GM19193 (cell line): ENCODE results near the gene CDHR2.

ENCODE experiments used
- POLR2A ChIP-seq: IDR thresholded peaks from 4 replicates; pipeline ENCODE4 v1.6.1; 2011; ENCODE audit not compliant: insufficient read depth, insufficient read length; ENCODE audit errors: extremely low read depth

CDHR2 gene

GRCh38 chr5:176548967-176549444, at the start of gene CDHR2:
Gene CDHR2 (plus strand): TSS chr5:176549342. CDS start chr5:176565353, 16,011 bp downstream.
- no peak for TF ChIP-seq POLR2A

- no peak for TF ChIP-seq POLR2A
Observed at GRCh38 chr5:176500511-176500910, 48.6 kb upstream of the CDHR2 start.

GRCh38 chr5:176501333-176501732, 47.8 kb upstream of the CDHR2 start:
- TF ChIP-seq POLR2A: no peak

- no peak for TF ChIP-seq POLR2A
Observed at GRCh38 chr5:176503496-176503895, 45.6 kb upstream of the CDHR2 start.

DNA sequence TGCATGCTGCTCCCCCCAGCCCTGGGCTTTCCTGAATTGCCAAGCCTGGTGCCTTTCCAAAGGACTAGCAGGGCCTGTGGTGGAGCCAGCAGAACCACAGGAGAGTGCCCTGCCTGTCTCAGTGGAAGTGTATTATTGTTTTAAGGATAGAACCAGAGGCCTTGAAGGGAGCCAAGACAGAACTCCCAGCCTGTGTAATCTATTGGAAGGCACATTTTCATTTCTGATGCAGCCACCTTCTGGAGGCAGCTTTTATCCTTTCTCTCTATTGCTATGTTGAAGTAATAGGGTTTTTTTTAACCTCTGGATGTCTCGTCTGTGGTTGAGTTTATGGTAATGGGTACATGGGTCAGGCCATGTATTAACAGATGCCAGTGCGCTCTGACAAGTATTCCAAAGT, 41.2 kb upstream of the CDHR2 start:
- no peak for TF ChIP-seq POLR2A

DNA sequence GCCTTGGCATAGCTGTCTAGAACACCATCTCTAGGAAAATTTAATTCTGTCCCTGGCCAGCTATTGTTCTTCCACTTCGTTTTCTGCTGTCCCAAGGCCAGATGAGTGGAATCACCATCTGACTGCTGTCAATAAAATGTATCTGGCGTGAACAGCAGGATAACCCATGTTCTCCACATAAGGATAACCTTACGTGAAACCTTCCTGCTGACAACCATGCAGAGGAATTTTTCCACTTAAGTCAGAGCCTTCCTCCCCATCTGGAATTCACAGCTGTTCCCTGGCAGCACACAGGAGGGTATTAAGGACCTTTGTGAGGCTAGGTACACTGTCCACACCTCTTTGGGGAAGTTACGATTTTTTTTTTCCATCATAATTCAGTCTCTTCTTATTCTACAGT, 40.5 kb upstream of the CDHR2 start:
- no peak for TF ChIP-seq POLR2A

DNA sequence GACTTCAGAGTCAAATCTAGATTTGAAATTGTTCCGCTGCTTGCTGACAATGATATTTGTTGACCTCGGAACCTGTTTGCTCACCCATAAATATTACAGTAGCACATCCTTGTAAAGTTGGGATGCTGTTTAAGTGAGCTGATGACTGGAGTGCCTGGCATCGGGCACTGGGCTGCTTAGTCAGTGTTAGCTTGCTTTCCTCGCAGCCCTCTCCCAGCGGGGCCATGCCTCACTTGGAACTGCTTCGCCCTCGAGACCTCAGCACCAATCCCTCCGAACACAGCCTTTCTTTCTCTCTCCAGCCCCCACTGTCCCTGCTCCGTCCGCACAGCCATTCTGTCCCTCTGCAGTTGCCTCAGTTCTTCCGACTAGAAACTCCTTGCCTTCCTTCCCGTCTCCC, 35.4 kb upstream of the CDHR2 start:
- no peak for TF ChIP-seq POLR2A

- TF ChIP-seq POLR2A: no peak
Observed at GRCh38 chr5:176514244-176514950, 34.7 kb upstream of the CDHR2 start.

- TF ChIP-seq POLR2A: no peak
Observed at GRCh38 chr5:176515396-176515795, 33.7 kb upstream of the CDHR2 start.

DNA sequence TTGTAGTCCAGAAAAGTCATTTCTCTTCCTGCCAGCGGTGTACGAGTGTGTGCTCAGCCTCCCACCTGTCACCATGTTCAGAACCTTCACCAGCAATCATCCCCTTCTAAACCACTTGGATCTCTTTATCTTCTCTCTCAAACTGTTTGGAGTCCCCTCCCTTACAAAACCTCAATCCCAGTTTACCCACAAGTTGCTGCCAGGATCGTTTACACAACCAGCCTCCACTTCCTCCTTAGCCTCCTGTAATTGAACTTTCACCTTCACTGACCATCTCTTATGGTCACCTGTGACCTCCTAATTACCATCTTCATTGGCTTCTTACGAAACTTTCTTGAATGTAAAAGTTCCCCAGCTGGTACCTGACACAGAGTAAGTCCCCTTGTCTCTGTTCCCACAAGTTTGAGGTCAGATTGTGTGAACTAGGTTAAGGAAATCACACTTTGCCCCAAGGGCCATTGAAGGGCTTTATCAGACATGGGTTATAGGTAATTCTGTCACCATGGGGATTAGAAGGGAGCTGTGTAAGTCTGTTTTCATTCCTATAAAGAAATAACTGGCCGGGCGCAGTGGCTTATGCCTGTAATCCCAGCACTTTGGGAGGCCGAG, 32.0 kb upstream of the CDHR2 start:
- TF ChIP-seq POLR2A: no peak

GRCh38 chr5:176519810-176520720, 29.1 kb upstream of the CDHR2 start:
- no peak for TF ChIP-seq POLR2A

GRCh38 chr5:176521286-176521685, 27.9 kb upstream of the CDHR2 start:
- no peak for TF ChIP-seq POLR2A

- no peak for TF ChIP-seq POLR2A
Observed at GRCh38 chr5:176521699-176522263, 27.4 kb upstream of the CDHR2 start.

DNA sequence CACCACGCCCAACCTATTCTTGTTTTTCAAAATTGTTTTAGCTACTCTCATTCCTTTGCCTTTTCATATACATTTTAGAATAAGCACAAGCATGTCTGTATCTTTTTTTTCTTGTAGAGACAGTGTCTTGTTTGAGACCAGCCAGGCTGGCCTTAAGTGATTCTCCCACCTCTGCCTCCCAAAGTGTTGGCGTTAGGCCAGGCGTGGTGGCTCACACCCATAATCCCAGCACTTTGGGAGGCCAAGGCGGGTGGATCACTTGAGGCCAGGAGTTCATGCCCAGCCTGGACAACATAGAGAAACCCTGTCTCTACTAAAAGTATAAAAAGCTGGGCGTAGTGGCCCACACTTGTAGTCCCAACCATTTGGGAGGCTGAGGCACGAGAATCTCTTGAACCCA, 25.0 kb upstream of the CDHR2 start:
- TF ChIP-seq POLR2A: no peak

- no peak for TF ChIP-seq POLR2A
Observed at GRCh38 chr5:176524987-176525386, 24.2 kb upstream of the CDHR2 start.
